GM18499 (cell line): Measurements from ENCODE around the gene MAS1L.
"Not testable (repeated sequence)": the region's sequence is repeated elsewhere in the genome, so short reads cannot be mapped to it uniquely, and the experiment has no call there.

Experiments used
- ATAC-seq: cut with Tn5 transposase; IDR thresholded peaks from one replicate; pipeline ENCODE4 v1.9.1; 2021; ENCODE audit warnings: moderate number of reproducible peaks; ENCODE audit not compliant: insufficient read depth, unreplicated experiment

The MAS1L gene

DNA sequence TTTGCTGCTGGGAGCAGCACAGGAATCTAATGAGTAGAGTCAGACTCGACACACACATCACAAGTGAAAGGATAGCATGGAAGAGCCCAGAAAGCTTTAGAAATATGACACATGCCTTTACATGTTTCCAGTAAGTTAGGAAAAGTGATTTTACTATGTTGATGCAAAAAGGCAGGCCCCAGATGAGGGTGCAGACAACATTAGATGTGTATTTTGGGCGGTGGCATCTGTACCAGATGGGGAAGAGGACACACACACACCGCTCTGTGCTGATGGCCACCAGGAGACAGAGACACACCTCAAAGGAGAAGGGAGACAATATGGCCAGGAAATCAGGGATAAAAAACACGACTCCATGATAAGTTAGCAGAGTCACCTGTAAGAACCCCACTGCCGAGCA, 625 bp downstream of the MAS1L start:
- ATAC-seq, result no peak

DNA sequence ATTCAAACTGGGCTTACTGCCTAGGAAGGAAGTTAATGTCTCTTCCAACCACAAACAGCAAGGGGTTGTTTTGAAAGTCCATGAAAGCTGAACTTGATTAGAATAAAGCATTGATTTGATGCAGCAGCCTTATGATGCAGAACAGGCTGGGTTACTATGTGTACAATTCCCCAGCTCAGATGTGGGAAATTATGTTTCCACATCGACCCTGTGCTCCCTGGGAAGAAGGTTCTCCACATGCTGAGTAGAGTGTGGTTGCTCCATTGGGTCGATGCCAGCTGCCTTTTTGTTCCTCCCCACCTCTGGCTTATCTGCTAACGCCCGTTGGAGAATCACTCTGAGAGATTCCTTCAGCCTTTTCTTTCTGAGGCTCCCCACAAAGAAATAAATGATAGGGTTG, 1.2 kb downstream of the MAS1L start:
- ATAC-seq, result no peak

DNA sequence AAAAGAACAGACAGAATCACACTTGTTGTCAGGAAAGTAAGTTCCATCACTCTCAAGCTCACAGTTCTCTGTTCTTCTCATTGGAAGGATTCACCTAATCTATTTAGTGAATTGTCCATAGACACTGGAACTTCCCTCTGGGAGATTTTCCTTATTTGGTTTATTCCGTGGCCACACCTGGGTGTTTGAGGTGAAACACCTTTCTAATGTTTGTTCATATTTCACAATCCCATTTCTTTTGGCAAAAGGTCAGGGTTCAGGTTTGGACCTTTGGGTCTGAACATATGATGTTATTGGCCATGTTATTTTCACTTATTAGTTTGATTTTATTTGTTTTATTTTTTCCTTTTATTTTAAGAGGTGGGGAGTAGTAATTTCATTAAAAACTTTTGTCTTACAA, 4.0 kb downstream of the MAS1L start:
- no peak for ATAC-seq

DNA sequence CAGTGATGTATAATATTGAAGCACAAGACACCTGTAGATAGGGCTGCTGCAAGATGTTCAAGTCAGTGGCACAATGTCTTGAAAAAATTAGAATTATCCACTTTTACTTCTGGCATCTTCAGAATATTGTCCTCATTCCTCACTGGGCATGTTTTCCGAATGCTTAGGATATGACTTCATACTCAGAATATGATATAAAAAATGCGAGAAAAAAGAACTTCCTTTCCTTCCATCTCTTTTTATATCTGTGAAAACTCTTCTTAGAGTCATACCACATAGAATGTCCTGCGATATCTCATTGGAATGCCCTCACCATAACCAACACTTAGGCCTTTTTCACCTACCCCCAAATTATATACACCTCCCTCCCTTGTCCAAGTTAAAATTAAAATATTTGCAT, 4.6 kb downstream of the MAS1L start:
- ATAC-seq, result no peak

DNA sequence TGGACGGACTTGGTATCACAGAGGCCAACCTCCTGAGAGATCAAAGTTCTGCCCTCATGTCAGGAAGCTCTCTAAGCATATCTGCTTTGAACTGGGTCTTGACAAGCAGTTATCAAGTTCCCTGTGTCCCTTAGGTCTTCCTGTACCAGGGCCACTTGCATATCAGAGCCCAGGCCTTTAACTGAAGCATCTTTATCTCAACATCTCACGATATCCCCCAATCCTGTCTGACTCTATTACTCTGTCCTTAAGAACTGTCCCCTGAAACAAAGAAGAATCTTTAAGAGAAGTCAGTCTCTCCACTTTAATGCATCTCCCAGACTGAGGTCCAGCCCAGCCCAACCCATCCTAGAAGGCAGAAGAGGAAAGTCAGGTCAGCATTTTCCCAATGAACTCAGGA, 8.2 kb downstream of the MAS1L start:
- ATAC-seq, result no peak

DNA sequence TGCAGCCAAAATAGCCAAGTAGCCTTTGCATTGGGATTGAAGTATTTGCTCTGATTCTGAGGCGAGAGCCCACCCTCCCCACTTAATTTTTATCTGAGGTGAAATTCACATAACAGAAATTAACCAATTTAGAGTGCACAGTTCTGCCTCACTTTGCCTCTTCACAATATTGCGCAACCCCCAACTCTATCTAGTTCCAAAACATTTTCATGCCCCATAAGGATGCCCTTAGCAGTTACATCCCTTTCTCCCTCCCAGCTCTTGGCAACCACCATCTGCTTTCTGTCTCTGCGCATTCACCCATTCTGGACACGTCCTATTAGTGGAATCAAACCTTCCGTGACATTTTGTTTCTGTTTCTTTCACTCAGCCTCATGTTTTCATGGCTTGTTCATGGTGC, 9.0 kb downstream of the MAS1L start:
- ATAC-seq, result no peak

DNA sequence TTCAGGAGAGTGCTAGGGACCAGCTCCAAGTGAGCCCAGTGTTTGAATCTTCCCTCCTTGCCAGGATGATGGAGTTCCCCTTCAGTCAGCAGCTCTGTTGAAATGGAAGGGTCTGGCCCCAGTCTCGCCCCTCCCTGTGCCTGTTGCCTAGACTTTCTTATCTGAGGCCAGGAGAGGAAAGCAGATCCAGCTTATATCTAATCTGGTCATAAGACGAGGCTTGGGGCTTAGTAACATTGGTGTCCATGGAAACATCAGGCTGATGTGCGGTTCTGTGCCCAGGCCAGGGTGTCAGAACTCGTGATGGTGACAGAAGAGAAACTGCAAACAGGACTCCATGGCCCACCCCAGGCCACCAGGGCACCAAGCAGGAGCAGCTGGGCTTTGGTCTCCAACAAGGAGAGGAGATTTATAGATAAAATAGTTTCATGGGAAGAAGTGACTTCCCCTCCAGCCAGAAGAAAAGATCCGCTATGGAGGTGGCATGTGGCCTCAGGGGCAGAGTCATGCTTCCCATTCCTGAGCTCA, 9.8 kb downstream of the MAS1L start:
- ATAC-seq, result no peak

DNA sequence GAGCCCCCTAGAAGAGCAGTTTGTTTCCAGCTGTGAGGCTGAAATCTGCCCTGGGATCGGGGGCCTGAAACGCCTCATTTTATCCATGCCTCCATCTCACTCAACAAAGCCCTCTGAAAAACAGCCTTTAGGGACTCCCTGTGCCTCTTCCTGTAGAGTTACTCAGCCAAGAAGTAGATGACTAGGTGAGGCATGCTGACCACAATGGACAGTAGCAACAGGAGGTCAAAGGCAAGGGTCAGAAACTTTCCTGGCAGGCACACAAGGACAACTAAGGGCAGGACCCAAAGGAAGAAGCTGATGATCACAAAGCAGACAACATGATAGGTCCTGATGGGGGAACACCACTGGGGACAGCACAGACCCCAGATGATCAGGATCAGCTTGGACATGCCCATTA, 12.8 kb downstream of the MAS1L start:
- no peak for ATAC-seq

DNA sequence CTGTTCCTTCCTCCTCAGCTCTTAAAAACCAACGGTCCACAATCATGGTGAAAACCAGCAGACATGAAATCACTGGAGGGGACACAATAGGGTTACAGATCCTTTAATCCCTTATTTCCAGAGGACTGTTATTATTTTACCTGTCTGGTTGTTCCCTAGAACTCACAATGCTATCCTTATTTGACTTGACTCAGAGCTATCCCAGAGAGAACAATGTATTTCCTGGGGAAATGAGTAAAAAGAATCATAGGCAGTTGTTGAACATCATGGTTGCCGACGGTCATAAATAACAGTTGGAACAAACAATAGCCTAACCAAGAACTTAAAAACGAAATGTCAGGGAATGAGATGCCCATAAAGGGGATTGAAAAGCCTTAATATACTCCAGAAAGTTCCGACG, 21.5 kb downstream of the MAS1L start:
- no peak for ATAC-seq

DNA sequence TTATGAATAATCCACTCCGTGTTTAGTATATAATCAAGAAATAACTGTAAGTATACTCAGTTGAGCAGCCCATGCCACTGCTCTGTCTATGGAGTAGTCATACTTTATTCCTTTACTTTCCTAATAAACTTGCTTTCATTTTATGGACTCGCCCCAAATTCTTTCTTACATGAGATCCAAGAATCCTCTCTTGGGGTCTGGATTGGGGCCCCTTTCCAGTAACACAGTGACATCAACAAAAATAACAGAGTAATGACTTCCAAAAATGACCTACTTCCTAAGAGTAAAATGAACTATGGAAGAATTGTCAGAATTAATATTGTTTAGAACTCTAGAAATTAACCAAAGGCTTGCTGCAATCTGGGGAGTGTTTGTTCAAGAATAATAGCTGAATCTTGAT, 22.0 kb downstream of the MAS1L start:
- no peak for ATAC-seq

DNA sequence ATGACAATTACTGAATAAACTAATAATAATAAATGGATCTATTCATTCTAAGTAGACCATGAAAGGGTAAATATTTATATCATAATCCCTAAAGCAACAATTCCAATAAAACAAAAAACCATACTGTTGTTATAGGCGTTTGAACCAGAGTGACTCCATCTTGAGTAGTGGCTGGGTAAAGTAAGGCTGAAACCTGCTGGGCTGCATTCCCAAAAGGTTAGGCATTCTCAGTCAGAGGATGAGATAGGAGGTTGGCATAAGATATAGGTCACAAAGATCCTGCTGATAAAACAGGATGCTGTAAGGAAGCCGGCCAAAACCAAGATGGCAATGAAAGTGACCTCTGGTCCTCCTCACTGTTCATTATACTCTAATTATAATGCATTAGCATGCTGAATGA, 22.5 kb downstream of the MAS1L start:
- no peak for ATAC-seq

DNA sequence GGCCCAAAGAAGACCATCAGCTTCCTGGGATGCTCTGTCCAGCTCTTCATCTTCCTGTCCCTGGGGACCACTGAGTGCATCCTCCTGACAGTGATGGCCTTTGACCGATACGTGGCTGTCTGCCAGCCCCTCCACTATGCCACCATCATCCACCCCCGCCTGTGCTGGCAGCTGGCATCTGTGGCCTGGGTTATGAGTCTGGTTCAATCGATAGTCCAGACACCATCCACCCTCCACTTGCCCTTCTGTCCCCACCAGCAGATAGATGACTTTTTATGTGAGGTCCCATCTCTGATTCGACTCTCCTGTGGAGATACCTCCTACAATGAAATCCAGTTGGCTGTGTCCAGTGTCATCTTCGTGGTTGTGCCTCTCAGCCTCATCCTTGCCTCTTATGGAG, 25.7 kb downstream of the MAS1L start:
- no peak for ATAC-seq

DNA sequence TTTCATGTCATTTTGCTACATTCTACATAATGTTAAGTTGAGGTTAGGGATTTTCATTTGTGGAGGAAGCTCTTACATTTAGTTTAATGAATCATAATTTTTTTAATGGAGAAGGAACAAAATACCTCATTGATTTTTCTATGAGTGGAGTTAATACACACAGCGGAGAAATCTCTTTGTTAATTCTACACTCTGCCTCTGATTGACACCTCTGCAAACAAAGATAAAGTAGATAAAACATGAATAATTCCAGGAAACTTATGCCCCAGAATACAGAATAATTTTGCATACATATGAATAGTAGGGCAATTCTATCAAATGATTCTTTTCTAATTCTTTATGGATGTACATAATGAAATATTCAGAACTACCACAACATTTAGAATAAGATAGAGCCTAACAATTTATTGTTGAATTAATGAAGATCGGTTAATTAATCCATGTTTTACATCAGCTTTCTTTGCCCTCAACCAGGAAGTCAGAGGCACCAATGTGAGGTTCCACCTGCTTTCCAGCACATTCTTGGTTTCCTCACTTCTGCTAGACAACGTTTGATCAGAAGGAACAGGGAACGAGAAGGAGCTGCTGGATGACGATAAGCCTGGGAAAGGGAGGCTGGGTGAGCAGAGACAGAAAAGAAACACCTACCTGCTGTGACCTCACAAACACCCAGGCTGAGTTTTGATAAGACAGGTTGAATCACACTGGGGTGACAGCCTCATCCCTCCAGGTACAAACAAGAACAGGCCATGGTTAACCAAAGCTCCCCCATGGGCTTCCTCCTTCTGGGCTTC, 26.5 kb downstream of the MAS1L start:
- no peak for ATAC-seq

DNA sequence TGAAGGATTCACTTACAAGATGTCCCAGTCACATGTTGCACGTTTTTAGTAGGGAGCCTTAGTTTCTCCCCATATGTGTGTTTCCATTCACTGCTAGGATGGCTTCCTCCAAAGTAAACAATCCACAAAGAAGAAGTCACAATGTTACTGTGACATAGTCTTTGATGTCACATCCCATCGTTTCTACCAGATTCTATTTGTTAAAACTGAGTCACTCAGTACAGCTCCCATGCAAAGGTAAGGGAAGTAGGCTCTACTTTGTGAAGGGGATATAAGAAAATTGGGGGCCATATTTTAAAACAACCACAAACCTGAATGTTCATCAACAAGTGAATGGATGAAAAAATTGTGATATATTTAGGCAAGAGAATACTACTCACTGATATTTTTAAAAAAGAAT, 30.8 kb downstream of the MAS1L start, which contains the start of the genes OR11A1 and OR2H1:
Gene OR11A1 (minus strand): TSS at position 101 of the 400 bp plus-strand sequence. CDS start 29,430 bp downstream, outside the sequence.
Gene OR2H1 (plus strand): TSS at position 185 of the 400 bp plus-strand sequence. CDS start 4,615 bp downstream, outside the sequence.
- ATAC-seq, result no peak

DNA sequence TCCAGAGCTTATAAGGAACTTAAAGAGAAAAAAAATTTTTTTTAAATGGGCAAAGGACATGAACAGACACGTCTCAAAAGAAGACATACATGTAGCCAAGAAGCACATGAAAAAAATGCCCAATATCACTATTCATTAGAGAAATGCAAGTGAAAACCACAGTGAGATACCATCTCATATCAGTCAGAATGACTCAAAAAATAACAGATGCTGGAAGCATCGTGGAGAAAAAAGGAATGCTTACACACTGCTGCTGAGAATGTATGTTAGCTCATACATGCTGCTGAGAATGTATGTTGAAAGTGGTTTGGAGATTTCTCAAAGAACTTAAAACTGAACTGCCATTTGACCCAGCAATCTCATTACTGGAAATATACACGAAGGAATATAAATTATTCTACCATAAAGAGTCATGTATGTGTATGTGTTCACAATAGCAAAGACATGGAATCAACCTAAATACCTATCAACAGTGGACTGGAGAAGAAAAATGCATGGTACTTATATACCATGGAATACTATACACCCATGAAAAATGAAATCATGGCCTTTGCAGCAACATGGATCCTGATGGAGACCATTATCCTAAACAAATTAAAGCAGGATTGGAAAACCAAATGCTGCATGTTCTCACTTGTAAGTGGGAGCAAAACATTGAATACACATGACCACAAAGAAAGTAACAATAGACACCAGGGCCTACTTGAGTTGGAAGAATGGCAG, 36.1 kb downstream of the MAS1L start:
- no peak for ATAC-seq

DNA sequence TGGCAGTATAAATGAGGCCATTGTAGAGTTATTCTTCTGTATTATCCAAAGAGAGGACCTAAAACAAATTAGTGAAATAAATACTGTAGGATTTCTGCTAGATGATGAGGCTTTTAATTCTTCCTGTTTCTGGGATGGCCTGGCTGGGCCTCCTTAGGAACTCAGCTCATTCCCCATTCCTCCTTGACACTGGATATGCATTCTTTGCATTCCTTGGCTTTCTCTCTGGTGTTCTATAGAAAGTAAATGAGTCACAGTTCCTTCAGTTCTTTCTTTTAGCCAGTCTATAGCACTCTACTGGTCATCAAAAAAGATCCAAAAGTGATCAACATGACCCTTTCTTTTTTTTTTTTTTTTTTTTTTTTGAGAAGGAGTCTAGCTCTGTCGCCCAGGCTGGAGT, 40.1 kb downstream of the MAS1L start:
- no peak for ATAC-seq

DNA sequence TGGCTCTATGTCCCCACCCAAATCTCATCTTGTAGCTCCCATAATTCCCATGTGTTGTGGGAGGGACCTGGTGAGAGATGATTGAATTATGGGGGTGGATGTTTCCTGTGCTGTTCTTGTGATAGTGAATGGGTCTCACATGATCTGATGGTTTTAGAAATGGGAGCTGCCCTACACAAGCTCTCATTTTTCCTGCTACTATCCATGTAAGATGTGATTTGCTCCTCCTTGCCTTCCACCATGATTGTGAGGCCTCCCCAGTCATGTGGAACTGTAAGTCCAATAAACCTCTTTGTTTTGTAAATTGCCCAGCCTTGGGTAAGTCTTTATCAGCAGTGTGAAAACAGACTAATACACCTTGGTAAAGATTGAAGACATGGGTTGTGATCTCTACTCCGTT, 43.7 kb downstream of the MAS1L start:
- not testable (repeated sequence) for ATAC-seq

DNA sequence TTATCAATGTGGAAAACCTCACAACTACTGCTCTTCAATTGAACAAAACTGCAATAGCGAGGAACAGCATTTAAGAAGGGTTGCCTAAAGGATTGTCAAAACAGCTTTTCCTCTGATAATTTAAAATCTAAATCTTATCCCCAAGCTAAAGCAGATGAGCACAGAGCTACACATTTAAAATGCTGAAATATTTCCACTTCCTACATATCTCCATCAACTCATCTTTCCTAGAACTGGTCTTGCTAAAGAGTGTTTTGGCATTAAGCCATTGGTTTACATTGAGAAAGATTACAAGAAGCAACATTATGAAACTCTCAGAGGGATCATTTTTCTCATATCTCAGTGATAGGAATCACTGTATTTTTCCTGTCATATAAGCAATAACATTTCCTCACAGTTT, 45.0 kb downstream of the MAS1L start:
- no peak for ATAC-seq

DNA sequence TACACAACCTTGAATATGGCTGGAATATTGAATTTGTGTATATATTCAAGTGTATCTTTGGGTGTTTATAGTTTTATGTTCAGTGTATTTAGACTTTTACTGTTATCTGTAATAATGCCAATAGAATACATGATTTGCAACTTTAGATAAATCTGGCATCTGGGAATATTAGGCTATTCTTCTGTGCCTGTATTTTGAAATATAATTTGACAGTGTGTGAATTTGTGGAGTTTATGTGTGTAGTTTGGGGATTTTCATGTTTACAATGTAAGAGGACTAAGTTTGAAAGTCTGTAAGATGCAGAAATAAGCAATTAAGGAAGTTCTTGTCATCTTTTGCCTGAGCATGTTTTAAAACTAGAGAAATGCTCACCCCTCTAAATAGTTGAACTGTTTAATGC, 48.8 kb downstream of the MAS1L start, which contains the start of gene OR10C1:
Gene OR10C1 (plus strand): TSS at position 301 of the 400 bp plus-strand sequence. CDS start 710 bp downstream, outside the sequence.
- no peak for ATAC-seq

DNA sequence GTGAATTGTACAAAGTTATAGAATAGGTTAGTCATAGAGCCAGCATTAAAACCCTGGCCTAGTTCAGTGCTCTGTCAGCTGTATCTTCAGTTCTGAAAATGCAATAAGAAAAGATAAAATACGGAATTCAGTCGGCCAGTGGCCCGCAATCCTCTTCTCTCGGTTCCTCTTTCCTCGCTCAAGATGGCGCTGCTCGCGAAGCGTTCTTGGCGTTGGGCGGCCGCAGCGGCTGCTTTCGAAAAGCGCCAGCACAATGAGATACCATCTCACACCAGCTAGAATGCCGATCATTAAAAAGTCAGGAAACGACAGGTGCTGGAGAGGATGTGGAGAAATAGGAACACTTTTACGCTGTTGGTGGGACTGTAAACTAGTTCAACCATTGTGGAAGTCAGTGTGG, 51.0 kb downstream of the MAS1L start:
- ATAC-seq, result not testable (repeated sequence)
